T1000 (cell line): ENCODE data around the gene SLC25A26.
"Not testable (repeated sequence)": the region's sequence is repeated elsewhere in the genome, so short reads cannot be mapped to it uniquely, and the experiment has no call there.

Source experiments
- DNase-seq: peaks from one replicate; lab custom pipeline; 2025; ENCODE audit warnings: mixed read lengths; lab: John Stamatoyannopoulos, UW

Gene SLC25A26

DNA sequence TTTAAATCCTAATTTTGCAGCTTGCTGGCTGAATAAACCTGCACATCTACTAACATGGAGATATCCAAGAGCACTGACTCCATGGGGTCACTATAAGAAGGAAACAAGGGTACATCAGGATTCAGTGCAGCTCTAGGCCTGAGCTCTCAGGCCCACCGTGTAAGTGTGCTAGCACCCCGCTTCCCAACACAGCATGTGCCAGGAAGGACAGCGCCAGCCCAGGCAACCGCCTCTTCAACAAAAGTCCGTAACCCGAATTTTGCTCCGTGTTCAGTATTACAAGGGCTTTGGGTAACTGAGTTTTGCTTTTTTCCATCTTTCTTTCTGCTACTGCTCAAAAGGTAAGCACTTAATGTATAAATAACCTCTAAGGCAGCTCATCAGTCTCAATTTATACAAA, 190.2 kb downstream of the SLC25A26 start:
- DNase-seq: no peak

DNA sequence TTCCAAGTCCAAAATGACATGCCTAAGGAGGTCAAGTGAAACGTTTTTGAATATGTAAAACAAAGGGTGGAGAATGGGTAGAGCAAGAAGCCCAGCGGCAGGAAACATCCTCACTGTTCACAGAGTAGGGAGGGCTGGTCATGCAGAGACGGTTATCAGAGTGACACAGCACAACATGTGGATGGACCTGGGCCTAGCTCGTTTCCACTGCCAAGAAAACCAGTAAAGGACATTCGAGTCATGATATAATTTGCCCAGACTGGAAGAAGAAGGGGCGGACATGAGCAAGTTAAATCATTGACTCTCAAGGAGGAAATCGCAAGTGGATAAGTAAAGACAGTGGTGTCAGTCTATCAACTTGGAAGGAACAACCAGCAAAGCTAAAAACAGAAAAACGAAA, 190.7 kb downstream of the SLC25A26 start:
- no peak for DNase-seq

DNA sequence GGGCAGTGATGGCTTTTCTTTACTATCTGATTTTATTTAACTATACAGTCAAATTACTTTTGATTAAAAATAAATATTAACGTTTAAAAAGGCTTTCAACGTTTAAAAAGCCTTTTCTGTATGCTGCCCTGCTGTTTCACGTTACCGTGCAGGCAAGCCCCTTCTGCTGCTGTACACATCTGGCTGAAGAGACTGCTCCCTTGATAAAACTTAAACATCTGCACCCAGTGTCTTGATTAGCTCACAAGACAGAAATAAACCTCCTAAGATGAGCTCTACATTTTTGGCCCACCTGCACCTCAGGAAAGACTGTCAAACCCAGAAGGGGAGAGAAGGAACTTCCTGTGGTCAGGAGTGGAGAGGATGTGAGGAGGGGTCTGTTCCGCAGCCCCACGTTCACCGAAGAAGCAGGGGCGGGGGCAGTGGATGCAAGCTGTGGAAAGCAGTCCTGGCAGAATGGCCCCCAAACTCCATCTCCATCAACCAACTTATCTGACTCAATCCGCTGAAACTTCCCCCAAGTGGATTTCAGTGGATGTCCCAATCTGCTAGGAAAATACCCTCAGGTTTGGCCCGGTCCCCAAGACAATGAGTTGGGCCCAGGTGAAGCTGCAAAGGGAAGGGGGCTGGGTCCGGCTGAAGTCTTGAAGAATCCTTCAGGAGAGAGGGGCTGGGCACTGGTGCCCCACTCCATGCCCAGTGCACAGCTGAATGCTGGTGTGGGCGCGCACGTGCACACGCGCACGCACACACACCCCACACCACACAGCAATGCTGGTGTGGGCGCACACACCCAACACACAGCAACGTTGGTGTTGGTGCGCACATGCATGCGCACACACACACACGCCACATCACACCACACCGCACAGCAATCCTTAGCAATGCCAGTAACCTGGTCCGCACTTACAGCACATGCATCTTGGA, 191.4 kb downstream of the SLC25A26 start:
- no peak for DNase-seq

DNA sequence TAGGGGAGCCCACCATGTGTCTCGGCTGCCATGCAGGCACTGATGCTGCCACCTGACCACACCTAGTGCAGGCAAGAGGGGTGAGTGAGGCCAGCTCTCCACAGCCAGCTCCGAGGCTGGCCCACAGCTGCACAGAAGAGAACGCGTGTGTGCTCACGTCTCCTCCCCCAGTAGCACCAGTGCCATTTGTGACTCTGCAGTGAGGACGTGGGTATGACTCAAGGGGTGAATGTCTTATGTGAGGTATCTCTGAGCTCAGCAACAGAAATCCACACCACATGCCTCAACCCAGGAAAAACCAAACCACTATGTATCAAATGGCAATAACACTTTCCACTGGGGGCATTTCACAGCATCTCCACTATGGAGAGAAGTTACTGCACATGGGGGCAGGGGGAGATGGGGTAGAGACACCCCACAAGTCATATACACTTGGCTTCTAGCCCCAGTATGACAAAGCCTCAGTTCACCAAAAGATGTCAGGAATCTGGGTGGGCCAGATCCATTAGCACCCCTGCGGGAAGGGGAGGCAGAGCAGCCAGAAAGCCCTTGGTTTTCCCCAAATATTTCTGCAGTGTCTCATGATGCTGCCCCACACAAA, 192.4 kb downstream of the SLC25A26 start:
- DNase-seq: peak; percentile 82

DNA sequence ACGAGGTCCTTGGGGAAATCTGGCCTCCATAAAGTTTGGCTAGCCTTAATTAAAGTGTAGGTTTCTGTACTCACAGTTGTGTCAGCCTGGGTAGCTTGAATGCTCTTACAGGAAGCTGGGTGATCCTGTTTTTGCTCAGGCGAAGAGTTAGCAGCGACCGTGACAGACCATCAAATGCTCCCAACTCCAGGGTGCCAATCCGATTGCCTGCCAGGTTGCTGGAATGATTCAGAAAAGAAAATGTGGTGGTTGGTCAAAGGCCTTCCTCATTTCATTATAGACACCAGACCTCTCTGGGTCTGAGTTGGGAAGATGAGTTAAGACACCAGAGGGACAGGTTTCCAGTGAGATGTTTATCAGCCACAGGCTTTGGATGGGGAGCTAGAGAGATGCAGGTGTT, 194.0 kb downstream of the SLC25A26 start:
- no peak for DNase-seq

DNA sequence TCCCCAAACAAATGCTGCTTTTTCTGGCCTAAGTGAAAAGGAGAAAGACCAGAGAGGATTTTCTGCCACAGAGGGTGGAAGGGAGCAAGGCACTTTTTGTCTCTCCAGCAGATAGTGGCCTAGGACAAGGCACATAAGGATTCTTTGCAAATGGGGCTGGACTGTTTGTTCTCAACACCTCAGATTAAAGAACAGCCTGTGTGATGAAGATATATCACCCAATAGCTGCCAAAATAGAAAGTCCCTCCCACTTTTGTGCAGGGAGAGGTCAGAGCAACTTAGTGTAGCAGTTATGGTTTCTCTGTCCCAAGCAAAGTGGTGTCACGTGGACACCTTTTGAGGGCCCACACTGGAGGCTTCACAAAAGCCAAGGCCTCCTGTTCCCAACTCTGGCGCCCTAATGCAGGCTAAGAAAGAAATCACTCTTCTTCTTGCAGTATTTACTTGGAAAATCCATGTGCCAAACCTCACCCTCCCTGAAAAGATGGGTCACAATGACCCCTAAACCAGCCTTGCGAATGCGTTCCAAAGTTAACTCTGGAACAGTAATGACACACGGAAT, 195.1 kb downstream of the SLC25A26 start:
- DNase-seq: no peak

DNA sequence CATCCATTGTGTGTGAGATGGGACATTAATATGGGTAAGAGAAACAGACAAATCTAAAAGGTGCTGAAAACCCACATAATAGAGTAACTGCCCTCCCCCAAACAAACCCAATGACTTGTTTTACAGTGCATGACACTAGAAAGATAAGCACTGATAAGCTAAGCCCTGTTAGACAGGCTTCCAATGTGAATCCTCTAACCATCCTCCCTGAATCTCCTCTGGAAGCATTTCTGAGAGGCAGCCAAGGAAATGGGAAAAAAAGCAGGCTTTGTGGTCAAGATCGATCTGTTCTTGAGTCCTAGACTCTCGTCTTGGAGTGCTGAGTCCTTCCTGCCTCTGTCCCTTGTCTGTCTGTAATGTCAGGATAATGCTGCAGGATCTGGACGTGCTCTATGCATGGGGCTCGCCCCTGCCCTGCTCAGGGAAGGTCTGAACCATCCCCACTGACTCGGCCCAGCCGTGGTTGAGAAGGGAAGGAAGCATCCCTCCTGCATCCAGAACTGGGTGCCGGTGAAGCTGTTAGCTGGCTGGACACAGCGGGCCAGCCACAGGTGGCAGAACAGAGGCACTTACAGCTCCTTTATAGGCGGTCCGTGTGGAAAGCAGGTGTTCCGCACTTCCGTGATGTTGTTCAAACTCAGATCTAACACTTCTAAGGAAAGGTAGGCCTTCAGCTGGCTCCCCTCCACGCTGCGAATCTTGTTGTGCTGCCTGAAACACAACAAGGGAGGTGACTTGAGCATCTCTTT, 195.9 kb downstream of the SLC25A26 start:
- DNase-seq: no peak

DNA sequence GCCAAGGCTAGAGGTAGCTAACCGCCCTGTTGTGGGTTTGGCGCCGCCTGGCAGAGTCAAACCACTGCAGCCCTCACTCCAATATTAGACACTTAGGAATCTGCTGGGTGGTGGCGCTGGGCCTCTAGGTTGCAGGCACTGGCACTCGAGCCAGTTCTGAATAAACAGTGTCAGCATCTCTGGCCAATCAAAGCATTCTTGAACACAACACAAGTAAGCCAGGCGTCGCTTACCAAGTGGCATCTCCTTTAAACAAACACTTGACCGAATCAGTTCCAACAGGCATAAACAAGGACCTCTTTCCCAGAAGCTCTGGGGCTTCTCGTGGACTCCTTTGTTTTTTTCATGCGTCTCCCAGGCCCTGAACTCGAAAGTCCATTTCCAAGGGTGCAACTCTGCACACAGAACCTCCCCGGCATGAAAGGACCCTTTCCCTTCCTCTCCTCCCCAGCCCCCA, 197.7 kb downstream of the SLC25A26 start:
- DNase-seq: no peak

DNA sequence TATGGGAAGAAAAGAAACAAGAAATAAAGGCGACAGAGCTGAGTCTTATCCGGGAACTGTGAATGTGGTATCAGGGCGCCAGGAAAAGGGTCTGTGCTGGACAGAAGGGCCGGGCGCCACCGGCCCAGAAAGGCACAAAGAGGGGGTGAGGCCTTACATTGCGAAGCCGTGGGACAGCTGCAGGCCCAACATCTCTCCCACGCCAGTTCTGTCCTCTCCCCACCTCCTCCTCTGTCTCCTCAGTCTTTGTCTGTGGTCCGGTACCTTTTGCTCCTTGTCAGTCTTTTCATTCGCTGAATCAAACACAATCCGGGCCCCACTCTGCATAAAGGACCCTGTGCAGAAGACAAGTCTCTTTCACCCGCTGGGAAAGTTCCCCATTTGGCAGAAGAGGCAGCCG, 198.2 kb downstream of the SLC25A26 start:
- DNase-seq: no peak

DNA sequence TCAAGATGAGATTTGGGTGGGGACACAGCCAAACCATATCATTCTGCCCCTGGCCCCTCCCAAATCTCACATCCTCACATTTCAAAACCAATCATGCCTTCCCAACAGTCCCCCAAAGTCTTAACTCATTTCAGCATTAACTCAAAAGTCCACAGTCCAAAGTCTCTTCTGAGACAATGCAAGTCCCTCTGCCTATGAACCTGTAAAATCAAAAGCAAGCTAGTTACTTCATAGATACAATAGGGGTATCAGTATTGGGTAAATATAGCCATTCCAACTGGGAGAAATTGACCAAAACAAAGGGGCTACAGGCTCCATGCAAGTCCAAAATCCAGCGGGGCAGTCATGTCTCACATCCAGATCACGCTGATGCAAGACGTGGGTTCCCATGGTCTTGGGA, 200.3 kb downstream of the SLC25A26 start:
- not testable (repeated sequence) for DNase-seq

DNA sequence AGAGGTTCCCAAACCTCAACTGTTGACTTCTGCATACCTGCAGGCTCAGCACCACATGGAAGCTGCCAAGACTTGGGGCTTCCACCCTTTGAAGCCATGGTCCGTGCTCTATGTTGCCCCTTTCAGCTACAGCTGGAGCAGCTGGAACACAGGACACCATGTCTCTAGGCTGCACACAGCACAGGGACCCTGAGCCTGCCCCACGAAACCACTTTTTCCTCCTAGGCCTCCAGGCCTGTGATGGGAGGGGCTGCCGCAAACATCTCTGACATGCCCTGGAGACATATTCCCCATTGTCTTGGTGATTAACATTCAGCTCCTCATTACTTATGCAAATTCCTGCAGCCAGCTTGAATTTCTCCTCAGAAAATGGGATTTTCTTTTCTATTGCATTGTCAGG, 201.1 kb downstream of the SLC25A26 start:
- not testable (repeated sequence) for DNase-seq

DNA sequence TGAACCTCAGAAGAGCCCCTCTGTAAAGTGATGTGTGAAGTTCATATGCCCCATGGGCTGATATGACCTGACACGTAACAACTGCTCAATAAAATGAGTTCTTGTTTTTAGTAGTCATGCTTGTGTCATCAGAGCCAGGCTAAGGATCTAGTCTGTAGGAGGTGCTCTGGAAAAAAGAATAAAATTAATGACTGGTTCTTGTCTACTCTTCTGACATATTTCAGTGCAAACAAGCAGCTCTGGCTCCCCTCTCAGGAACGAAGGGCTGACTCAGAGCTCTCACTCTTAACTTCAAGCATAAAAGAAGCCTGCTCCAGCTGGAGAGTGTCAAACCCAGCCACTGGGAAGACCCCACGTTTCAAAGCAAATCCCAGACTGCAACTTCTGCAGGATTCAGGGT, 203.0 kb downstream of the SLC25A26 start:
- peak; percentile 20 for DNase-seq

DNA sequence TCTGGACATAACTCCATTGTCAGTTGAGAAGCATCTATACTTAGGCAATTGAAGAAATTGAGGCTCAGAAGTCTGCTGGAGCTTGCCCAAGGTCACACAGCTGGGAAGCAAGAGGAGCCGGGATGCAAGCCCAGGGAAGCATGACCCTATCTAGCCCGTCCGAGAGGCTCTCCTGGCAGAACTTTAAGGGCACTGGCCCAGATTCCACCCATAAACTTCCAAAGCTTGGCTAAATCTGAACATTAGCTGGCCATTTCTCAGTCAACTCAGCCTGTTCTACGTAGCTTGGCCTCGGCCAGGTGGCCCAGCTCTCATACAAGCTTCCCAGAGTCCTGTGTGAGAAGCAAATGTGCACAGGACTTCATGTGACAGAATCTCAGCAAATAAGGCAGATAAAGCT, 204.2 kb downstream of the SLC25A26 start:
- no peak for DNase-seq

DNA sequence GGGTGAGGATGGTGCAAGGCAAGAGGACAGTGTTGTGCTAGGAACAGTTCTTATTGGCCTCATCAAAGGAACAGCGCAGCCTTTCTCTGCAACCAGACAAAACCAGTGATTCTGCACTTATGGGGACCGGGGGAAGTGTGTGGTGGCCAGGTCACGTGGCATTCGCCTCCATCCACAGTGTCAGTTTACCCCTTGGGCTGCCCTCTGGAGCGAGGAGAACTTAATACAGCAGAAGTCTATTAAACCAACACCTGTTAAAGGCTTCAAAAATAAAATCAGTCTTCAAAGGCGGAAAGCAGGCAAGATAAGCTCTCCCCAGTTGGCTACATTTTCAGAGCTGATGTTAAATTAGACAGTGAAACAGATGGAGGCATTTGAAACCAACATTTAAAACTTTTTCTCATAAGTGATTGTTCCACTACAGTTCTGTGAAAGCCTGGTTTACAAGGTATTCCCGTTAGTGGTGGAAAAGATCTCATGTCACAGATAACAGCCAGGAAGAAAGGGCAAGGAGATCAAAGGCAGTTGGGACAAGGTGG, 204.8 kb downstream of the SLC25A26 start:
- DNase-seq: no peak

DNA sequence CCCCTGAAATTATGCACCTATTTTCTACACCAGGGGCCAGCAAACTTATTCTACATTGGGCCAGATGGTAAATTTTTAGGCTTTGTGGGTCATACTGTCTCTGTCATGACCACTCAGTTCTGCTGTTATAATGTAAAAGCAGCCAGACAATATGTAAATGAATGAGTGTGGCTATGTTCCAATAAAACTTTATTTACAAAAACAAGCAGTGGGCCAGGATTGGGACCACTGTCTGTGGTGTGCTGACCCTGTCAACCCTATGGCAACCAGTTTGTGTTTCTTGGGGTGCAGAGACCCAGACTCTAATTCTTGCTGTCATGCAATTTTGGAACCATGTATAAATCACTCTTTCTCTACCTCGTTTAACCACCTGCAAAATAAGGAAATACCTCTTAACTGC, 205.3 kb downstream of the SLC25A26 start:
- DNase-seq: no peak

DNA sequence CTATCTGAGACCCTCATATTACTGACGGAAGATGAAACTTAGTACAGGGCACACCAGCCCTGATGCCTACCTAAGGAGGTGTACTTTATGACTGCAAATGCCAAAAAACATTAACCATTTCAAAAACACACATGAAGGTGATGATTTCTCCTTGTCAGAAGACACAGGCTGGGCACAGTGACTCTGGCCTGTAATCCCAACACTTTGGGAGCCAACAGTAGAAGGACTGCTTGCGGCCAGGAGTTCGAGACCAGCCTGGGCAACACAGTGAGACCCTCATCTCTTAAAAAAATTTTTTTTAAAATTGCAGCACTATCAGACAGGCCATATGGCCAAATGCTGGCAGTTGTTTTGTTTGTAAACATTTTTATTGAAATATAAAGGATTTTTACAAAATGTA, 206.6 kb downstream of the SLC25A26 start:
- no peak for DNase-seq

DNA sequence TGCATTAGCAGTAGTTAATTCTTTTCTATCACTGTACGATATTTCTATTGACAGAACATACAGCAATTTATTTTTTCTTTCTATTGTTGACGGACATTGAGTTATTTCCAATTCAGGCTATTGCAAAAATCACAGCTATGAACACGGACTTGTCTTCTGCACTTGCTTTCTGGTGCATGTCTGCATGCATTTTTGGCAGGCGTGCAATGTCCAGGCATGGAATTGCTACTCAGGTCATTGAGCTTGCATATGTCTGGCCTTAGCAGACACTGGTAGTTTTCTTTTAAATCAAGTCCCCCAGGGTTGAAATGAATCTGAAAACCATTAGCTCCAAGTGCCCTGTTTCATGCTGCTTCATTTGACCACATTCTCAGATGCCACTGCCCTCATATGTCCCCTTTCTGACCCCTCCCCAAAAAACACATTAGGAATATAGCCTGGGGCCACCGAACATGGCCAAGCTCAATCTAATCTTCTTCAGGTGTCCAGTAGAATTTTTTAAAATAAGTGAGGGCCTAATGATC, 207.2 kb downstream of the SLC25A26 start:
- no peak for DNase-seq
